GM11168 (cell line): ENCODE data around the gene GMEB2.
"Not testable (repeated sequence)": the region's sequence is repeated elsewhere in the genome, so short reads cannot be mapped to it uniquely, and the experiment has no call there.

Experiments
- in situ Hi-C: fragments of 300-500 bp; cut with MboI; formaldehyde crosslinking; loops from one replicate; pipeline ENCODE4 v1.12.0; 2022; ENCODE audit warnings: low sequenced_read_pairs; ENCODE audit not compliant: unreplicated experiment

GMEB2 gene

GRCh38 chr20:63626424-63627128 lies at the start of gene GMEB2:
TSS of gene GMEB2 (minus strand) at chr20:63627101. CDS start at chr20:63619397, 7,704 bp downstream.
- in situ Hi-C loops, result no loop called here

GRCh38 chr20:63675681-63676368 lies 48.9 kb upstream of the GMEB2 start:
- in situ Hi-C loops, result no loop called here

- in situ Hi-C loops, result no loop called here
Measured at GRCh38 chr20:63673951-63674350, 47.0 kb upstream of the GMEB2 start.

GRCh38 chr20:63672666-63673065 lies 45.8 kb upstream of the GMEB2 start:
- in situ Hi-C loops, result no loop called here

GRCh38 chr20:63671695-63672094 lies 44.8 kb upstream of the GMEB2 start:
- in situ Hi-C loops, result not testable (repeated sequence)

- in situ Hi-C loops, result no loop called here
Measured at GRCh38 chr20:63668351-63668750, 41.5 kb upstream of the GMEB2 start.

- in situ Hi-C loops, result no loop called here
Measured at GRCh38 chr20:63667858-63668257, 41.0 kb upstream of the GMEB2 start.

GRCh38 chr20:63665708-63666107 lies 38.8 kb upstream of the GMEB2 start:
- in situ Hi-C loops, result no loop called here

GRCh38 chr20:63664861-63665594 lies 38.1 kb upstream of the GMEB2 start:
- in situ Hi-C loops, result no loop called here

- in situ Hi-C loops, result no loop called here
Measured at GRCh38 chr20:63664143-63664851, 37.4 kb upstream of the GMEB2 start.

GRCh38 chr20:63663332-63664066 lies 36.6 kb upstream of the GMEB2 start:
- in situ Hi-C loops, result no loop called here

GRCh38 chr20:63662813-63663189 lies 35.9 kb upstream of the GMEB2 start:
- in situ Hi-C loops, result no loop called here

GRCh38 chr20:63661959-63662812 lies 35.3 kb upstream of the GMEB2 start:
- in situ Hi-C loops, result no loop called here

GRCh38 chr20:63661108-63661507 lies 34.2 kb upstream of the GMEB2 start:
- in situ Hi-C loops, result no loop called here

GRCh38 chr20:63660622-63661021 lies 33.7 kb upstream of the GMEB2 start:
- in situ Hi-C loops, result no loop called here

- in situ Hi-C loops, result not testable (repeated sequence)
Measured at GRCh38 chr20:63660174-63660573, 33.3 kb upstream of the GMEB2 start.

GRCh38 chr20:63659370-63659769 lies 32.5 kb upstream of the GMEB2 start:
- in situ Hi-C loops, result no loop called here

- in situ Hi-C loops, result no loop called here
Measured at GRCh38 chr20:63658749-63659187, 31.9 kb upstream of the GMEB2 start.
